GM11168 (cell line): ENCODE measurements around the gene FAM120B.
"Not testable (repeated sequence)": the region's sequence is repeated elsewhere in the genome, so short reads cannot be mapped to it uniquely, and the experiment has no call there.

Experiments
- in situ Hi-C: fragments of 300-500 bp; cut with MboI; formaldehyde crosslinking; loops from one replicate; pipeline ENCODE4 v1.12.0; 2022; ENCODE audit warnings: low sequenced_read_pairs; ENCODE audit not compliant: unreplicated experiment

Gene FAM120B, protein sequence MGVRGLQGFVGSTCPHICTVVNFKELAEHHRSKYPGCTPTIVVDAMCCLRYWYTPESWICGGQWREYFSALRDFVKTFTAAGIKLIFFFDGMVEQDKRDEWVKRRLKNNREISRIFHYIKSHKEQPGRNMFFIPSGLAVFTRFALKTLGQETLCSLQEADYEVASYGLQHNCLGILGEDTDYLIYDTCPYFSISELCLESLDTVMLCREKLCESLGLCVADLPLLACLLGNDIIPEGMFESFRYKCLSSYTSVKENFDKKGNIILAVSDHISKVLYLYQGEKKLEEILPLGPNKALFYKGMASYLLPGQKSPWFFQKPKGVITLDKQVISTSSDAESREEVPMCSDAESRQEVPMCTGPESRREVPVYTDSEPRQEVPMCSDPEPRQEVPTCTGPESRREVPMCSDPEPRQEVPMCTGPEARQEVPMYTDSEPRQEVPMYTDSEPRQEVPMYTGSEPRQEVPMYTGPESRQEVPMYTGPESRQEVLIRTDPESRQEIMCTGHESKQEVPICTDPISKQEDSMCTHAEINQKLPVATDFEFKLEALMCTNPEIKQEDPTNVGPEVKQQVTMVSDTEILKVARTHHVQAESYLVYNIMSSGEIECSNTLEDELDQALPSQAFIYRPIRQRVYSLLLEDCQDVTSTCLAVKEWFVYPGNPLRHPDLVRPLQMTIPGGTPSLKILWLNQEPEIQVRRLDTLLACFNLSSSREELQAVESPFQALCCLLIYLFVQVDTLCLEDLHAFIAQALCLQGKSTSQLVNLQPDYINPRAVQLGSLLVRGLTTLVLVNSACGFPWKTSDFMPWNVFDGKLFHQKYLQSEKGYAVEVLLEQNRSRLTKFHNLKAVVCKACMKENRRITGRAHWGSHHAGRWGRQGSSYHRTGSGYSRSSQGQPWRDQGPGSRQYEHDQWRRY

DNA sequence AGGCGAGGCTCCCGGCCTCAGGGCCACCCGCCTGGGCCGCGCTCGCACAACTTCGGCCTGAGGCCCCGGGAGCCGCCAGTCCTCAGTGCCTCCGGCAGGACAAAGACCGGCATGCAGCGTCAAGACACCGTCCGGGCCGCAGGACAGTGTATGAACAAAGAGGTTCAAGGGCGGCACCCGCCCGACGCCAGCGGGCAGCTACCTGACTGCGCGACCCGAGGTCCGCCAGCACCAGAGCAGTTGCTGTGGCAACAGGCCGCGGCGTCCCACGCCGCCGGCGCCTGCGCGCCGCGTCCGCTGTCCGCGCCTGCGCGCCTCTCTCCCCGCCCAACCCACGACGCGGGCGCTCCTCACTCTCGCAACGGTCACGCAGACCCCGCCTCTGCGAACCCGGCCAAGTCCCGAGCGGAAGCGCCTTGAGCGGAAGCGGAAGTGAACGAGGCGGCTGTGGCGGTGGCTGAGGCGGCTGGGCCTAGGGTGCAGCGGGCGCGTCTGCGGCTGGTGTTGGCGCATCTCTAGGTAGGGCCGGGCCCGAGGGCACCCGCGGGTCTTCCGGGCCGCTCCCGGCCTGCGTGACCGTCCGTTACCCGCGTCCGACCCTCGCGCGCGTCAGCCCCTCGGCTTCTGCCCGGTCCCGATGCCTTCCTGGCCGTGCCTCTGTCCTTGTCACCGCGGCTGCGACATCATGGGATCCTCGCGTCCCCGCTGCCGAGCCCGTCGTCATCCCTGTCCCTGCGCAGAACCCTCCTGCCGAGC is at the start of gene FAM120B:
Gene FAM120B, plus strand, starts transcription at position 435 of the 756 bp plus-strand sequence. CDS start 10,633 bp downstream, outside the sequence.
- in situ Hi-C loops = no loop called here

DNA sequence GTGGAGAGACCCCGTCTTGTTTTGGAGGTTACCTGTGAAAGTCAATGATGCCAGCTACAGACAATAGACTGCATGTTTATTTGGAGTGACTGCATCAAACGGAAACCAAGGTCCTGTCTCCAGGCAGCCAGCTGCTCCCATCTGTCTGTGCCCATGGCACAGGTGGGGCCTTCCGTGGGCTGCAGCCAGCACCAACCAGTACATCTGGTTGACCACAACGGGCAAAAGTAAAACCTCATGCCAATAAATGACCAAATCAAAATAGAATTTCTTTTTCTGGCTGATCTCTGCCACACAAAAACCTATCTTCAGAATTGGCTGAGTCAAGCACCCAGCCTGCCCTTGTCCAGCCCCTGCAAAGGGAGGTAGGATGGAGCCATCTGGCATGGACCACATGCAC is 49.2 kb upstream of the FAM120B start:
- in situ Hi-C loops = no loop called here

DNA sequence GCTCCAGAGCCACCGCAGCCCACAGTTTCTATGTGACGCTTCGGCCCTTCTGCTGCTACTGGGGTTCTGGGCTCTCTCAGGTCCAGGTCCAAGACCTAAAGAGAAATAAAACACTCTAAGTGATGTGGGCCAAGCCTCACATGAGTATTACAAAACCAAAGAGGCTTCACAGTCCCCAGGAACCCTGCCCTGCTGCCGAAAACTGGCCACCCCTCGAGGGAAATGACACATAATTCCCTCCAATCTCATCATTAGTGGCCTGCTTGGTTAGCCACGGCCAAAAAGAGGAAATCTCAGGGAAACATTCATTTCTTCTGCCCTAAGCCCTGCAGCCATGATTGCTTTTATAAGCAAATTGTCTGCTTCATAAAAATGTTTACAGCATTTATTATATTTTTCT is 48.2 kb upstream of the FAM120B start:
- in situ Hi-C loops = no loop called here

DNA sequence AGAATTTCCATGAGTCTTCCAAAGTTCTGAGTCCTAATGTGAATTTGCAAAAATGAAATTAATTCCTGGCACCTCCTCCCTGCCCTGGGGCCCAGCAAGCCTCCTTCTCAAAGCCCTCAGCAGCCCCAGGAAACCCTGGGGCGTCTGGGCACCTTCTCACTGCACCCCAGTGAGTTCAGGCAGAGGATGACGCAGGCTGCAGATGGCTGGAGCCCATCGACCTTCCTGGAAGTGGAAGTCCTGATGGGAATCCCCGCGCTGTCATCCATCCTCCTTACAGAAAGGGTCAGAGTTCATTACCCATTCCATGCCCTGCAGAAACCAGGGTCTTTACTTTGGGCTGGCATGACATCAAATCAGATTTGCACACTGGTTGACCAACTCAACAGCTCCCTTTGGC is 47.3 kb upstream of the FAM120B start:
- in situ Hi-C loops = no loop called here

DNA sequence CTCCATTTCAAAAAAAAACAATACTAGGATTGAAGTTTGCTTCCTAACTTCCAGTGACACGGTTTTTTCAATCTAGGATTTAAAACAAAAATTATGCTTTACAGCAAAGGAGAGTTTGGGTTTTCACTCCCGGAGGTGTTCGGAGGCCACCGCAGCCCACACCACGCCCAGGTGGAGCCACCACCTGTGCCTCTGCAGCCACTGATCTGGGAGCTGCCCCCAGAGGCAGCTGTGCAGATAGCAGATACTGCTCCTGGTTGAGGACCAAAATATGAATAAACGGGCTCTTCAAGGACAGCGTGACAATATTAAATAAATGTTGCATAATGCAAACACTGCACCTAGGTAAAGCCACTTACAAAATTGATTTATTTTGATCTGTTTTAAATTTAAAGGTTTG is 45.9 kb upstream of the FAM120B start:
- in situ Hi-C loops = no loop called here

DNA sequence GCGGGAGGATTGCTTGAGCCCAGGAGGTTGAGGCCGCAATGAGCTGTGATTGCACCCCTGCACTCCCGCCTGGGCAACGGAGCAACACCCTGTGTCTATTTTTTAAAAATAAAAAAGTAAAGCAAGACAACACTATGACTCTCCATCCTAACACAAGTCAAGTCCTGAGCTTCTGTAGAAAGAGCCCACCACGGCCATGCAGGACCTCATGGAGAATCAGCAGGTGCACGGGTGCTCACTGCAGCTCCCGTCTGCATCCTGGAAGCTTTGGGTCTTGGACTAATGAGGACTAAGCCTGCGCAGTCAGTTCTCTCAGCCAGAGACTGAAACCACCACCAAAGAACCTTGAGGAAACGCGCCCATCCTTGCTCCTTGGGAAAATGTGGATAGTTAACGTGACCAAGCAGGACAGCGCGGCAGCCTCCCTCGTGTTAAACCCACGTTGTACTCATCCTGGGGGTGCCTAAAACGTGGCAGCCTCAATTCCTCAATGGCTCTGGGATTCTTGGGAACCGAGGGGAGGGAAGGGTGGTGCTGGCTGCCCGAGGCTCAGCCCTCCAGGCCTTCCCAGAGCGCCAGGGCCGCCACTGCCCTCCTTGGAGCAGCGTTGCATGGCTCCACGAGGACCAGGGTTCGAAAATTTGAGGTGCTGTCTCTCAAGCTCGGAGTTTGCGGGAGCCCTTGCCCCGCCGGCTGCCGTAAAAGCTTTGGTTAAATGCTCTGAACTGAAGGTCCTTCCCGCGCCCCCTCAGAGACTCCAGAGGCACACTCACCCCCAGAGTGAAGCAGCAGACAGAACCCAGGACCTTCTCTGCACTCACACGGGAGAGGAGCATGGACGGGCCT is 44.7 kb upstream of the FAM120B start:
- in situ Hi-C loops = no loop called here

DNA sequence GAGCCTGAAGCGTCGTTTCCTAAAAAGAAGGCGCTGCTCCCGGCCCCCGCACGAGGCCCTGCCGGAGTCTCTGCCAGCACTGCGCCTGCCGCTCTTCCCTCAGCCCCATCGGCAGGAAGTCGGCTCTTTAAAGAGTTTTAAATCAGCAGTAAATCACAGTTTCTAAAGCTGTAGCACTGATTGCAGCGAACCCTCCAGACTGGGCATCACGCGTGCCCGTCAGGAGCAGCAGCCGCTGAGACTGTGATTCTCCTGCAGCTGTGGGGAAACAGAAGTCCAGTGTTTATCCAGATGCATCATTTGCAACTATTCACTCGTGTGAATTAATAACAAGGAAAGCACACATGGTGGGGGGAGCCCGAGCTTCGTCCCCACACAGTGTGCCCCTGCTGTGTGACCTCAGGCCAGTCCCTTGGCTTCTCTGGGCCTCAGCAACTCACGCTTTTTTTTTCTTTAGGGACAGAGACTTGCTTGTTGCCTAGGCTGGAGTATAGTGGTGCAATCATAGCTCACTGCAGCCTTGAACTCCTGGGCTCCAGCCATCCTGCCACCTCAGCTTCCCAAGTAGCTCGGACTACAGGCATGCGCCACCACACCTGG is 44.0 kb upstream of the FAM120B start:
- in situ Hi-C loops = no loop called here

DNA sequence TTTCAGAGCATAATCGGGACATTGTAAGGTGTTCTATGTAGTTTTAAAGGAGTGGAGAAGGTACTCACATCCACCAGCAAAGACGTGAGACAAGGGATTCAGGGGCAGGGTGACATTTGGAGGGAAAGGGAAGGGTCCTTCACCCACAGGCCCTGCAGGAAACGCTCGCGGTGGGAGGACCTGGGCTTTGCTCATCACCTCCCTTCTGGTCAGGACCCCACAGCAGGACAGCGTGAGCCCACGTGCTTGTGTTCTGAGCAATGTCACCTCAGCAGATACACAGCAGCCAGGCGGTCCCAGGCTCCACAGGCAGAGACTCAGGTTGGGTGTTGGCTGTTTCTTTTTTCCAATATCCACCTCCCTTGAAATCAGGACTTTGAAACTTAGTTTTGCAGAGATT is 43.1 kb upstream of the FAM120B start:
- in situ Hi-C loops = no loop called here

DNA sequence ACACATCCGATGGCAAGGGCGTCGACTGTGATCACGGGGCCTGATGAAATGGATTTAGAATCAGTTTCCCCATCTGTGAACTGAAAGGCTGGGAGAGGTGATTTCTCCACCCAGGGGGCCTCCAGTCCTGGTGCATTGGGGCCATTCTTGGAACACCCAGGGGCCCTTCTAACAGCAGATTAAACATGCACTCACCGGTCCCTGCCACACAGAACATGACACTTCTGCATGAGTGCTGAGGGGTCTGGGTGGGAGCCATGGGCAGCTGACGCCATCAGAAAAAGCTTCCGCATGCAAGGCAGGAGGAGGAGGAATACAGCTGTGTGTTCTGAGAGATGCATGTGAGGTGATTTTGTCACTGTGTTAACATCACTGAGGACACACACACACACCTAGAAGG is 42.5 kb upstream of the FAM120B start:
- in situ Hi-C loops = no loop called here

DNA sequence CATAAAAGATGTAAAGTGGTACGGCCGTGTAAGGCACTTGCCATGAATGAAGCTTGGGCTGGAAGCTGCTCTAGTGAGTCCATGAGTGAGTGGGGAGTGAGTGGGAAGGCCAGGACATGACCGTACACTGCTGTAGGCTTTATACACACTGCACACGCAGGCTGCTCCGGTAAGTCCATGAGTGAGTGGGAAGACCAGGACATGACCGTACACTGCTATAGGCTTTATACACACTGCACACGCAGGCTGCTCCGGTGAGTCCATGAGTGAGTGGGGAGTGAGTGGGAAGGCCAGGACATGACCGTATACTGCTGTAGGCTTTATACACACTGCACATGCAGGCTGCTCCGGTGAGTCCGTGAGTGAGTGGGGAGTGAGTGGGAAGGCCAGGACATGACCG is 41.9 kb upstream of the FAM120B start:
- in situ Hi-C loops = not testable (repeated sequence)

DNA sequence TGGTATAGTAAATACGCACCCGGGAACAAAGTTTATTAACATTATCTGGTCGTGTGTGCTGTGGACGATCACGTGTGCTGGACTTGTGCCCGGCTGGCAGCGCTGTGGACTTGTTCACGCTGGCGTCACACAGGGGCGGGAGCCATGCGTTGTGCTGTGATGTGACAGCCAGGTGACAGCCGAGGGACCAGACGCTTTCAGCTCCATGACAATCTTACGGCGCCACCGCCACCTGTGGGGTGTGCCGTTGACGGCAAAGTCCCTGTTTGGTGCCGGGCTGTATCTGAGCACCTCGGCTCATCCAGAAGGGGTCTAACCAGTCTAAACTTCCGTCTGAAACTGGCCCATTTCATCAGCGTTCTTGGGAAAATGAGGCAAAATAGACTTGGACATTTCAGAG is 40.9 kb upstream of the FAM120B start:
- in situ Hi-C loops = no loop called here

DNA sequence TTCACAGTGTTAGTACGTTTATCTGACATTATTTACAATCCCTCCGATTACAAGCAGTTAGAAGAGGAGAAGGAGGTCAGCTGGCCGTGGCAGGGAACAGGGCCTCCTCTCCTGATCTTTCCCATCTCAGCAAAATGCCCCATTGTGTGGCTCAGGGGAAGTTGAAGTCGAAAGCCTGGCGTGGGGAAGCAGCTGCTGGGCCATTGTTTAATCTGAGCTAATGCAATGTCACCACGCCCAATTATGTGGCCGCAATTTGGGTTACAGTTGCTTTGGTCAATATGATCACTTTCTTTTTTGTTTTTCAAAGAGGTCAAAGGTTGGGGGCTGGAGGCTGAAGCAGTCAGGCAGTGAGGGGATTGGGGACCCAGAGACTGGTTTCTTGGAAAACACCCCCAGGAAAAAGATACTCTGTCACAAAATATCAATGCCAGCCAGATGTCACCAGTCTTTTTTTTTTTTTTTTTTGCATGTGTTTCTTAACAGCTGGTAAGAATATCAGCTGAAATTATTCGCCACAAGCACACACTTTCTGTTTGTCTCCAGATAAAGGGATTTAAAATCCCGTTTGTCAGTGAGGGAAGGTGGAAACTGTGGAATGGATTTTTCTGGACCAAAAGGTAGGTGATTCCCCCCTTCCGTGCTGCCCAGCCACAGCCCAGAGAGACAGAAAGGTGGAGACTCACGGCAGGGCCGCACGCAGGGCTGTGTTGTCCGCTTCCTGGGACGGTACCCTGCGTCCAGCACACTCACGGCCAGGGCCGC is 40.3 kb upstream of the FAM120B start:
- in situ Hi-C loops = no loop called here

DNA sequence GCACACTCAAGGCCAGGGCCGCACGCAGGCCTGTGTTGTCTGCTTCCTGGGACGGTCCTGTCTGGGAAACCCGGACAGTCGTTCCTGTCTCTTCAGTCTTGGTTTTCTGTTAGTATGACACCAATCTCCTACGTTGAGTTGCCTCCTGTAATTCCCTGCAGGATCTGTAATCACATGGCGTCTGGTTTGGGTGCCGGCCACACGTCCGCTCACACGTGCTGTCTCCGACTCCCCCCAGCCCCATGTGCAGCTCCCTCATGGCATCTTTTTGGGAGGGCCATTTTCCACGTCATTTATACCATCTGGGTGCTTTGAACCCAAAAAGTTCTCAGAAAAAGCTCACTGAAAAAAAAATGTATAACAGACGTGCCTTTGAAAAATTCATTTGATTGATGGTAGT is 38.9 kb upstream of the FAM120B start:
- in situ Hi-C loops = no loop called here

DNA sequence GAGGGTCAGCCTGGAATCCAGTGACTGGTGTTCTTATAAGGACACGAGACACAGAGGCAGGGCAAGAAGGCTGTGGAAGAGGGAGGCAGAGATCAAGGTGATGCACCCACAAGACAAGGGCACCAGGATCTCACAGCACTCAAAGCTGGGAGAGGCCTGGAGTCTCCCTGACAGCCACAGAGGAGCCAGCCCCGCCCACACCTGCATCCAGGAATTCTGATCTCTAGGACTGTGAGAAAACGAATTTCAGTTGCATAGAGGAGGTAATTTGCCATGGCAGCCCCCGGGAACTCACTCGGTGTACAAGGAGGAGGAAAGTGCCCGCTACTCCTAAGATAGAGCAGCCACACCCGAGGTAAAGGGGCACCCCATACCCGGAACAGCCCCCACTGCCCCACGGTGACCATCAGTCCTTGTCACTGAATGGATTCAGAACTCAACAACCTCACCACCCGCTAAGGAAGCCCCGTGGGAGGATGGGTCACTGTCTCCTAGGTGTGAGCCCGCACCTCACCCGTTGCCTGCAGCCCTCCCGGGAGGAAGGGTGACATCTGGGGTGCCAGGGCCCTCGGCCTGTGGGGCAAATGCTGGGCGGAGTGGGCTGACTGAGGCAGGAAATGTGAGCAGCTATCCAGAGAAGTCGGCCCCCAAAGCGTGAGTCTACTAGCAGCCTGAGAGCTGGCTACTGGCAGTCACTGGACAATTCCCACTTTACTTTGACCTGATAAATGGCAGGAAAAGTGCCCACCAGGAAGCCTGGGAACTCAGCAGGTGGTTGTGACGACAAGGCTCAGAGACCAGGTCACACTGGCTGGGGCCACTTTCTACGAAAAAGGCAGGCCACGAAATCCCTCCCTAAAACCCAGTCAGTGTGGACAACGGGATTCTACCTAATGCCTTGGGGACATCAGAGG is 38.1 kb upstream of the FAM120B start:
- in situ Hi-C loops = no loop called here

DNA sequence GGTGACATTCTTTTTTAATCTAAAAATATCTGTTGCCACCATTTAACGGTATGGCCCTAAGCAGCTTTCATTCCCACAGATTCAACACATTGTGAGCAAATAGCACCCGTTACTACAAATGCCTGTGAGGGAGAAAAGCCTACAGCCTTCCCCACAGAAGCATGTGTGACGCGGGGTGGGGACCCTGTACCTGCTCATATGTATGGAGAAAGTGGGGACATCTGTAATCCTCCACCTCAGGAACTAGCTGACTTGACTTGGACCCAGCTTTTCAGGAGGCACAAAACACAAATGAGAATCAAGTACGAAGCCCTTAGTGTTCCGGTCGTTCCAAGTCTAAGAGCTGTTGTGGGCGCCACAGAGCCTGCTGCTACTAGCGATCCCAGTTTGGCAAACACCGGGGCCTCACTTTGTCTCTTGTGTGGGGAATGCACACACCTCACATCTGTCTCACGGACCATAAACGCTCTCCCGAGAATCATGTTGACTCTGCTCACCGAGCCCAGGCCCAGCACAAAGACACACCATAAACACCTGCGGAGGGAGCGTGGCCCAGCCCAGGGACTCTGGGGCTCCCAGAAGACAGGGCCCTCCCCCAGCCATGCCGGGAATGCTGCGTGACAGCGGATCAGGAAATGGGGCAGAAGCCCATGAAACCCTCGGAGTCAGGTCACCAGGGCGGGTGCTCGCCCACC is 37.3 kb upstream of the FAM120B start:
- in situ Hi-C loops = no loop called here

DNA sequence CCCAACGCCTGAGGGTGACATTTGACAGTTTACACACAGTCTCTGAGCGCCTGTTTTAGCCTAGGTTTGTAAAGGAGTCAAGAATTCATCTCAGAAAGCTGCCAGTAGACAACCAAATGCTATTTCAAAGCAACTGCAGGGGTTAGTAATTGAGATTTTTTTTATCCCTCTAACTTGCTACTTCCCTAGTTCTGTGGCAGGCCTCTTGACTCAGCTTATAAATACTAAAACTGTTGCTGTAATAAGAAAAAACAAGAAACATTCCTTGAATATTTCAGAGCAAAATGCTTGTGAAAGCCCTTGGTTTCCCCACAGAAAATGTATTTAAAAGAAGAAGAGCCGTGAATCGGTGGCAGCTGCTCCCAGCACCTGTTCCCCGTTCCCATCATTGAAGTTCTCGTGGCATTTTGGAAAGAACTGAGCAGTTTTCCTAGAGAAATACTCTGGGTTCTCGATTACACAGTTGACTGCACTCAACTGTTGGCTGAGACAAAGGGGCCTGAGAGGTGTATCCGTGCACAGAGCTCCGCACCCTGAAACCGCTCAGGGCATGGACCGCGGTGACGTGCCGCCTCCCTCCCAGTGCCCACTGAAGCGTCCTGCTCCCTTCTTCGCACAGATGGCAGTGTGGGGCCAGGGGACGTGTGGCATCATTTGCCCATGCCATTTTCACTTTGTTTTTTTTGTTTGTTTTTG is 36.6 kb upstream of the FAM120B start:
- in situ Hi-C loops = no loop called here
